ENCODE measurements around the gene P2RY11.

Gene P2RY11

DNA sequence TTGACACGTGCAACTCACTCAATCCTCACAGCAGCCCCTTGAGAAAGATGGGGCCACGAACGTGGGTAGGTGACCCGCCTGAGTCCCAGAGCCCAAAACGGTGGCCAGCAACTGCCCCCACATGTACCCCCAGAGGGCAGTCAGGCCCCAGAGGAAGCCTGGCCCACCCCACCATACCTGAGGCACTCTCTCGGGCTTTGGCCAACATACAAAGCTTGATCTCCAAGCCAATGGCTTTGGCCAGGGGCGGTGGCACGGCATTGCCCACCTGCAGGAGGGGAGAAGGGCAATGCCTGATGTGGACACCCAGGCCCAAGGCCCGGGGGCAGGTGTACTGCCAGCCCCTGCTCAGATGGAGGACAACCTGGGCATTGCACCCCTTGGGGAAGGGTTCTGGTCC lies 22.5 kb downstream of the P2RY11 start:
- no peak overlapping the region for H3K4me3 ChIP-seq (ENCODE audit: low read depth, low read length)
- no peak for TF ChIP-seq CTCF (IDR thresholded peaks at IDR 0.05; ENCODE audit: low read depth, low read length, missing control alignments)
- DNase-seq (ENCODE audit: low read depth): no peak

- no peak for DNase-seq (ENCODE audit: low read depth)
- TF ChIP-seq CTCF (IDR thresholded peaks at IDR 0.05; ENCODE audit: low read depth, low read length, missing control alignments): no peak
- no peak overlapping the region for H3K4me3 ChIP-seq (ENCODE audit: low read depth, low read length)
Observed at GRCh38 chr19:10135551-10136334, 24.2 kb downstream of the P2RY11 start.

DNA sequence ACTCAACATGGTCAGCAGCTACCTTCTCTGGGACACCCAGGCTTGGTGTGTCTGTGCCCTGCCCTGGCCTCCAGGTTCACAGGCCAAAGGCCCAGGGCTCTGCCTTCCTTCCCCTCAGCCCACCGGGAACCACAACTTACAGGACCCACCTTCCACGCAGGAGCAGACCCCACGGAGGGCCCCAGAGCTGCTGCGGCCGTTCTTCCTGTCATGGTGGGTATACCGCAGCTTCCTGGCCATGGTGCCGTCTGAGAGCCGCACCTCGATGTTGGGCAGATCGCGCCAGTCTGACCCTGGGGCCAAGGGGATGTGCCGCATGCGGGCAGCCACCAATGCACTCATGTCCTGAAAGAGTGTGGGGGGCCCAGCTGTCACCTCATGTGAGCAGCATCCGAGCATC lies 25.4 kb downstream of the P2RY11 start:
- no peak for DNase-seq (ENCODE audit: low read depth)
- no peak for TF ChIP-seq CTCF (IDR thresholded peaks at IDR 0.05; ENCODE audit: low read depth, low read length, missing control alignments)
- no peak overlapping the region for H3K4me3 ChIP-seq (ENCODE audit: low read depth, low read length)

DNA sequence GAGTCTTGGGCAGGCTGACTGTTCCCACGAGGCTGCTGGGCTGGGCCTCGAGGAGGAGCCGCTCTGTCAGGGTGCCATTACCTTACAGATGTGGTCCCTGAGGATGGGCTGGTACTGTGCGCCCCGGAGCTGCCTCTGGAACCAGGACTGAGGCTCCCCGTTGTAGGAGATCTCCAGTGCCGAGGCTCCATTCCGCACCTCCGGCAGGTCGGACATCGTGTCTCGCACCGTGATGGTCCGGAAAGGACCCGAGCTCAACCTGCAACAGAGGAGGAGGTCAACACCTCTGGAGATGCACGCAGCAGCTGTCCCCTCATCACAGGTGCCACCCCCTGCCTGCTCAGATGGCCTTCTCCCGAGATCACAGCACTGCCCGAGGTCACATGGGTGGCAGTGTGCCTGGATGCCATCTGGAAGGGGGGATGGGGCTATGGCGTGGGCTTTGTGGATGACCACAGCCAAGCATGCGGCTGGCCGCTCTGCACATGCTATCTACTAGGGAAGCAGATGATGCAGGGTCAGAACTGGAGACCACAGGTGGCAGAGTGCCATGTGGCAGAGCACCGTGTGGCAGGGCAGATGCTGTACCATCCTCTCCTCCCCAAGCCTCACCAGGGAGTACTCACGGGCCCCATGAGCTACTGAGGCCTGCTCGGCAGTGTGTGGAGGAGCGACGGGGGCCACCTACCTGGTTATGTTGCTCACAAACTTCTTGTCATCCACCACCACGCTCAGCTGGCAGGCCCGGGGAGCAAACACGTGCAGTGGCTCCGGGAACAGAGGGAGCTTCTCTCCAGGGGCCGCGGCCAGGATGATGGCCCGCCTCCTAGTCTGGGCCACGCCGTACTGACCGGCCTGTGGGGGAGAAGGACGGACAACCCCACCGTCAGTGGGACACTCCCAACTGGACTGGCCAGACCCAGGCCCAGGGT lies 26.5 kb downstream of the P2RY11 start:
- TF ChIP-seq CTCF (IDR thresholded peaks at IDR 0.05; ENCODE audit: low read depth, low read length, missing control alignments): no peak
- DNase-seq (ENCODE audit: low read depth): no peak
- no peak overlapping the region for H3K4me3 ChIP-seq (ENCODE audit: low read depth, low read length)

- no peak for DNase-seq (ENCODE audit: low read depth)
- H3K4me3 ChIP-seq (ENCODE audit: low read depth, low read length): no peak overlapping the region
- TF ChIP-seq CTCF (IDR thresholded peaks at IDR 0.05; ENCODE audit: low read depth, low read length, missing control alignments): no peak
Observed at GRCh38 chr19:10138879-10139795, 27.6 kb downstream of the P2RY11 start.

DNA sequence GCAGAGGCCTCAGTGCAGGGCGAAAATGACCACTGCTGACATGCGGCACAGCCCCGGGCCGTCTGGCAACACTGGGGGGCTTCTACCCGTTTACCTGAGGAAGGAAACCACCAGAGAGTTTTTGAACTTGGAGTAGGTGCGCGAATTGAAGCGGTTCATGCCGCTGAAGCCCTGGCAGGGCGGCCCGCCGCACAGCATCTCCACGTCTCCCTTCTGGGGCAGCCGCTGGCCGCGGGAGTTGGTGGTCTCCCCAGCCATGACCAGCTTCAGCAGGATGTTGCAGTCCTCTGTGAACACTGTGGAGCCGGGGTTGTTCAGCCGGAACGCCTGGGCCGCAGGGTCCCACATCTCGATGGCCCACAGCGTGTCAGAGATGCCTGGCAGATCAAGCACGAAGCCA lies 28.5 kb downstream of the P2RY11 start:
- no peak for DNase-seq (ENCODE audit: low read depth)
- H3K4me3 ChIP-seq (ENCODE audit: low read depth, low read length): no peak overlapping the region
- no peak for TF ChIP-seq CTCF (IDR thresholded peaks at IDR 0.05; ENCODE audit: low read depth, low read length, missing control alignments)
